ENCODE measurements around the gene ATG9B. TPM values are rescaled to one million over a fixed set of nuclear protein-coding genes. Genes with fewer than 3 reads are reported as not detected.

The ATG9B gene
- total and polyA plus RNA-seq, 9 of the 15 experiments (the other 6 are each of a cell fraction or from before 2014, with no cell fraction given) = 0.29 to 8.0 (median 2.1) TPM

DNA sequence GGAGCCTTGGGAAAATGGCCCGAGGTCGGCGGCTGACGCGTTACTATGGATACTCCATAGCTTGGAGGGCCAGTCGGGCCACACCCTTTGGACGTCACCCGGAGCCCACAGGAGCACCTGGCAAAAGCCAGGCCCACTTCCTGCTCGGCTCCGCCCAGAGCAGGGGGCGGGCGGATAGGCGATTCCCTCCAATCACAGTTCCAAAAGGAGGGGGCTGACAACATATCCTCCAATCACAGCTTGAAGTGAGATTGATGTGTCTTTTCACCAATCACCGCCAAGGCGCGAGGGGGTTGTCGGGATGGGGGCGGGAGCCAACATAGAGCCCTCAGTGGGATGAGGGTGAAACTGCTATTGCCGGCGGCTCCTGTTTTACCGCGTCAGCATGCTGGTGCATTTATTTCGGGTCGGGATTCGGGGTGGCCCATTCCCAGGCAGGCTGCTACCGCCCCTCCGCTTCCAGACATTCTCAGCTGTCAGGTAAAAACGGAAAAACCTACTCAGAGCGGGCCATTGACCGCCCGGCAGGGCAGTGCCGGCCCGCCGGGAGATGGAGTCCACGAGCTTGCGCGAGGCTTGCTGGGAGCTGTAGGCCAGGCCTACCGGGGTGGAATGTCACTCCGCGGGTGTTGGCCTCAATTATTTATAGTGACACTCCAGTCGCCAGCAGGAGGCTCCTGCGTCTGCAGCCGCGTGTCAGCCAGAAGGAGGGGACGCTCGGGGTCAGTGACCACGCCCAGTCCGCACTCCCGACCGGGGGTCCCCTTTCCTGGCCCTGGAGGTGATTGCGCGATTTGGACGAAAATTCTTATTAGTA, 4.0 kb upstream of the ATG9B start, which contains the start of gene ABCB8:
TSS of gene ABCB8 (plus strand) at position 320 of the 817 bp plus-strand sequence. CDS start at position 386, 66 bp downstream.
- Histone ChIP-seq H3K4me1 (replicated peaks in 1 of 2; ENCODE audit: control insufficient read depth in 2 of 2, insufficient read depth in 2 of 2, low read length in 2 of 2) (peaks cover 35 to 56% of the 10 kb centered on the region in 2 experiments), H3K79me2 (ENCODE audit: control insufficient read depth, insufficient read depth, low read length) (peaks cover 34% of the 10 kb centered on the region), H3K9me3 (replicated peaks; ENCODE audit: control insufficient read depth, insufficient read depth, low read depth, low read length) (no peaks in the 10 kb centered on the region), H4K20me1 (replicated peaks; ENCODE audit: control insufficient read depth, insufficient read depth, low read length) (no peaks in the 10 kb centered on the region), H3K4me3 (peak within 1 kb of the TSS; percentile 58), H2AFZ (ENCODE audit: low read depth, low read length) (peak within 1 kb of the TSS; percentile 94), H3K27ac (ENCODE audit: extremely low read depth, low read depth, low read length) (peak within 1 kb of the TSS; percentile 73), H3K27me3 (ENCODE audit: control insufficient read depth in 2 of 2, insufficient read depth in 2 of 2, low read length in 2 of 2) (no peaks in the 10 kb centered on the region), H3K4me2 (ENCODE audit: insufficient read depth, low read length) (peak within 1 kb of the TSS; percentile 82), H3K9me1 (ENCODE audit: control insufficient read depth, insufficient read depth, low read length) (no peaks in the 10 kb centered on the region), H3K36me3 (ENCODE audit: control insufficient read depth, insufficient read depth, low read length) (peaks cover 30% of the 10 kb centered on the region; the same call in 2 of the 3 replicates), H3K9ac (ENCODE audit: insufficient read depth in 1 of 2, low read depth in 2 of 2, low read length in 2 of 2) (peak within 1 kb of the TSS; percentile 64 to 91)
- ChIA-PET POLR2A (interaction anchor here (0.5 to 14.3 kb wide), 22 partner anchors 9 to 174 kb away, joined by 3 to 146 read pairs (median 4); partner anchors contain the start of genes AGAP3 and FASTK), CTCF (ENCODE audit: low intra/inter-chr PET ratio) (interaction anchor here (0.6 to 2.4 kb wide), 8 partner anchors 20 to 145 kb away, joined by 3 to 33 read pairs (median 4); partner anchors contain the start of genes CDK5 and SLC4A2)
- TSS peak; percentile 79 for BruUV-seq (replicated peaks)
- intact Hi-C loops (cut with micrococcal nuclease) = loop anchor here (1.0 to 2.0 kb wide), 7 partner anchors 11 to 198 kb away; partner anchors contain the start of genes ABCF2 and TMUB1
- in situ Hi-C loops (cut with MboI) = no loop called here
- under 1% methylated on average over 53 of the region's 53 CpGs for WGBS (ENCODE audit: insufficient coverage, low coverage, missing lambda C conversion rate)
- DNase-seq (ENCODE audit: extremely low read depth in 1 of 4, low spot score in 3 of 4) (peak; percentile 100), ATAC-seq (peak; percentile 93), FAIRE-seq (peak; percentile 100)
- peak; percentile 99 for TF ChIP-seq MYC (IDR thresholded peaks at IDR 0.05; ENCODE audit: low read depth, low read length)
- TF ChIP-seq MYC (CRISPR knock-in tag; IDR thresholded peaks at IDR 0.05; ENCODE audit: borderline replicate concordance, low read depth) = peak; percentile 76; the same call in 1 of the 2 replicates
- no peak for TF ChIP-seq RFX7 (CRISPR knock-in tag; IDR thresholded peaks at IDR 0.05)
- TF ChIP-seq DIDO1 (tag; IDR thresholded peaks at IDR 0.05; ENCODE audit: low read depth) = peak; percentile 94
- TF ChIP-seq KLF6 (CRISPR knock-in tag; IDR thresholded peaks at IDR 0.05; ENCODE audit: borderline replicate concordance) = peak; percentile 80; the same call in 1 of the 2 replicates
- TF ChIP-seq ELF4 (CRISPR knock-in tag; IDR thresholded peaks at IDR 0.05) = no peak
- TF ChIP-seq, protein P1, sequence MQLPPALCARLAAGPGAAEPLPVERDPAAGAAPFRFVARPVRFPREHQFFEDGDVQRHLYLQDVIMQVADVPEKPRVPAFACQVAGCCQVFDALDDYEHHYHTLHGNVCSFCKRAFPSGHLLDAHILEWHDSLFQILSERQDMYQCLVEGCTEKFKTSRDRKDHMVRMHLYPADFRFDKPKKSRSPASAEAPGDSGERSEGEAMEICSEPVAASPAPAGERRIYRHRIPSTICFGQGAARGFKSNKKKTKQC (CRISPR knock-in tag; IDR thresholded peaks at IDR 0.05) = peak; percentile 48; the same call in 1 of the 2 replicates
- TF ChIP-seq POLR3A (IDR thresholded peaks at IDR 0.05; ENCODE audit: borderline replicate concordance, extremely low read depth, insufficient read depth, insufficient read length) = no peak
- peak in 1 of 2 experiments; percentile 80; a peak in 2 of 4 replicates for TF ChIP-seq HDAC1 (IDR thresholded peaks at IDR 0.05)
- TF ChIP-seq HMG20B (CRISPR knock-in tag; IDR thresholded peaks at IDR 0.05) = no peak
- no peak for TF ChIP-seq RUNX1 (IDR thresholded peaks at IDR 0.05; ENCODE audit: low read depth)
- peak; percentile 91 for TF ChIP-seq RBFOX2 (IDR thresholded peaks at IDR 0.05; ENCODE audit: low read depth, low read length)
- TF ChIP-seq BDP1 (IDR thresholded peaks at IDR 0.05; ENCODE audit: insufficient read depth, insufficient read length) = no peak
- TF ChIP-seq, protein P2, sequence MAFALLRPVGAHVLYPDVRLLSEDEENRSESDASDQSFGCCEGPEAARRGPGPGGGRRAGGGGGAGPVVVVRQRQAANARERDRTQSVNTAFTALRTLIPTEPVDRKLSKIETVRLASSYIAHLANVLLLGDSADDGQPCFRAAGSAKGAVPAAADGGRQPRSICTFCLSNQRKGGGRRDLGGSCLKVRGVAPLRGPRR (CRISPR knock-in tag; IDR thresholded peaks at IDR 0.05) = no peak
- TF ChIP-seq CXXC5 (CRISPR knock-in tag; IDR thresholded peaks at IDR 0.05) = peak; percentile 83
